ENCODE results near the gene CTNNBL1. TPM values are rescaled to one million over a fixed set of nuclear protein-coding genes. Genes with fewer than 3 reads are reported as not detected.

Gene CTNNBL1
- total RNA-seq, 3 donors from 2014 or later (not counting 1 experiment from before 2014, with no cell fraction given) = 59.1 to 75.6 (median 67.6) TPM

- Mint-ChIP-seq H3K36me3 (peaks cover 21% of the 10 kb centered on the region), H3K27ac (no peak overlapping the region), H3K9me3 (no peaks in the 10 kb centered on the region), H3K27me3 (ENCODE audit: low read depth in 2 of 2) (no peaks in the 10 kb centered on the region), H3K4me3 (no peak overlapping the region), H3K4me1 (peaks cover 21 to 26% of the 10 kb centered on the region in 2 donors)
- no CpG with 5 or more reads among the region's 1 CpG for WGBS (ENCODE audit: insufficient coverage)
- H3K36me3 ChIP-seq (ENCODE audit: control insufficient read depth, insufficient read depth, low read length) = peaks cover 36% of the 10 kb centered on the region
- no peaks in the 10 kb centered on the region for H3K4me1 ChIP-seq (ENCODE audit: control insufficient read depth, insufficient read depth, low read length)
- intact Hi-C loops (cut with micrococcal nuclease) = no loop called here
- H3K9me3 ChIP-seq (ENCODE audit: control insufficient read depth, insufficient read depth, low read length) = no peaks in the 10 kb centered on the region
- no peak overlapping the region for H3K27ac ChIP-seq (ENCODE audit: low read length)
- DNase-seq (no peak), ATAC-seq (no peak)
- no peak for TF ChIP-seq CTCF (IDR thresholded peaks at IDR 0.05)
- H3K4me3 ChIP-seq (ENCODE audit: low read length) = no peak overlapping the region
- H3K27me3 ChIP-seq (ENCODE audit: control insufficient read depth, insufficient read depth, low read length) = no peaks in the 10 kb centered on the region
Observed at GRCh38 chr20:37741570-37741969, 47.7 kb downstream of the CTNNBL1 start.

- H3K9me3 Mint-ChIP-seq = no peaks in the 10 kb centered on the region
Observed at GRCh38 chr20:37742131-37742530, 48.3 kb downstream of the CTNNBL1 start.

GRCh38 chr20:37744347-37744746 is 50.5 kb downstream of the CTNNBL1 start:
- Histone ChIP-seq H3K9me3 (ENCODE audit: control insufficient read depth, insufficient read depth, low read length) (no peaks in the 10 kb centered on the region), H3K4me3 (ENCODE audit: low read length) (no peak overlapping the region), H3K27me3 (ENCODE audit: control insufficient read depth, insufficient read depth, low read length) (no peaks in the 10 kb centered on the region), H3K27ac (ENCODE audit: low read length) (no peak overlapping the region), H3K4me1 (ENCODE audit: control insufficient read depth, insufficient read depth, low read length) (no peaks in the 10 kb centered on the region), H3K36me3 (ENCODE audit: control insufficient read depth, insufficient read depth, low read length) (peaks cover 33% of the 10 kb centered on the region)
- intact Hi-C loops (cut with micrococcal nuclease) = no loop called here
- Mint-ChIP-seq H3K36me3 (peaks cover 5% of the 10 kb centered on the region), H3K9me3 (no peaks in the 10 kb centered on the region), H3K4me3 (no peak overlapping the region), H3K27me3 (ENCODE audit: low read depth in 2 of 2) (no peaks in the 10 kb centered on the region), H3K4me1 (peaks cover 21% of the 10 kb centered on the region in 2 donors), H3K27ac (no peak overlapping the region)
- ATAC-seq (no peak), DNase-seq (no peak)
- no peak for TF ChIP-seq CTCF (IDR thresholded peaks at IDR 0.05)
- WGBS (ENCODE audit: insufficient coverage) = 95% methylated on average over 2 of the region's 2 CpGs

More at GRCh38 chr20:37742131-37742530, 48.3 kb downstream of the CTNNBL1 start:
- H3K9me3 ChIP-seq (ENCODE audit: control insufficient read depth, insufficient read depth, low read length) = no peaks in the 10 kb centered on the region
- Mint-ChIP-seq H3K36me3 (peaks cover 21% of the 10 kb centered on the region), H3K4me1 (peaks cover 21 to 26% of the 10 kb centered on the region in 2 donors), H3K4me3 (no peak overlapping the region), H3K27ac (no peak overlapping the region), H3K27me3 (ENCODE audit: low read depth in 2 of 2) (no peaks in the 10 kb centered on the region)
- ATAC-seq (no peak), DNase-seq (no peak)
- H3K4me3 ChIP-seq (ENCODE audit: low read length) = no peak overlapping the region
- no peak for TF ChIP-seq CTCF (IDR thresholded peaks at IDR 0.05)
- intact Hi-C loops (cut with micrococcal nuclease) = no loop called here
- H3K36me3 ChIP-seq (ENCODE audit: control insufficient read depth, insufficient read depth, low read length) = peaks cover 39% of the 10 kb centered on the region
- H3K4me1 ChIP-seq (ENCODE audit: control insufficient read depth, insufficient read depth, low read length) = no peaks in the 10 kb centered on the region
- 89% methylated on average over 2 of the region's 2 CpGs for WGBS (ENCODE audit: insufficient coverage)
- no peak overlapping the region for H3K27ac ChIP-seq (ENCODE audit: low read length)
- H3K27me3 ChIP-seq (ENCODE audit: control insufficient read depth, insufficient read depth, low read length) = no peaks in the 10 kb centered on the region

- no peak for DNase-seq
- Mint-ChIP-seq H3K9me3 (no peaks in the 10 kb centered on the region), H3K4me1 (peaks cover 21% of the 10 kb centered on the region in 2 donors), H3K4me3 (no peak overlapping the region), H3K27ac (peak overlapping the region in 1 of 2 donors; percentile 69), H3K27me3 (ENCODE audit: low read depth in 2 of 2) (no peaks in the 10 kb centered on the region), H3K36me3 (no peaks in the 10 kb centered on the region)
- no peak overlapping the region for H3K4me3 ChIP-seq (ENCODE audit: low read length)
- peaks cover 31% of the 10 kb centered on the region for H3K36me3 ChIP-seq (ENCODE audit: control insufficient read depth, insufficient read depth, low read length)
- no peak for TF ChIP-seq CTCF (IDR thresholded peaks at IDR 0.05)
- no peaks in the 10 kb centered on the region for H3K9me3 ChIP-seq (ENCODE audit: control insufficient read depth, insufficient read depth, low read length)
- no peaks in the 10 kb centered on the region for H3K27me3 ChIP-seq (ENCODE audit: control insufficient read depth, insufficient read depth, low read length)
- 85% methylated on average over 3 of the region's 3 CpGs for WGBS (ENCODE audit: insufficient coverage)
- no peaks in the 10 kb centered on the region for H3K4me1 ChIP-seq (ENCODE audit: control insufficient read depth, insufficient read depth, low read length)
- peak in 1 of 3 donors; percentile 34 for ATAC-seq
- intact Hi-C loops (cut with micrococcal nuclease) = no loop called here
- H3K27ac ChIP-seq (ENCODE audit: low read length) = no peak overlapping the region
Observed at GRCh38 chr20:37745553-37745952, 51.7 kb downstream of the CTNNBL1 start.

Data from natural killer cell (primary cell).